Liver (tissue), 9 donors: Measurements from ENCODE around the gene MALRD1. TPM values are rescaled to one million over a fixed set of nuclear protein-coding genes. Genes with fewer than 3 reads are reported as not detected.

ENCODE experiments used
- DNase-seq: peaks from one replicate; pipeline ENCODE4 v3.0.0-alpha.2; 2017; ENCODE audit warnings: low spot score
- H3K27ac ChIP-seq, 2 donors: one replicate each; pipeline ENCODE4 v1.7.0; 2013; ENCODE audit warnings: inconsistent platforms in 2 of 2, low read length in 2 of 2, control low read depth in 1 of 2, low read depth in 1 of 2, mild to moderate bottlenecking in 1 of 2
- H3K27me3 ChIP-seq, 4 donors: one replicate each; pipeline versions ENCODE4 v1.6.1 to v1.7.0; 2013; ENCODE audit warnings: low read length in 3 of 4, inconsistent platforms in 1 of 4, mild to moderate bottlenecking in 1 of 4, moderate library complexity in 1 of 4; ENCODE audit not compliant: control insufficient read depth in 4 of 4, insufficient read depth in 4 of 4
- H3K36me3 ChIP-seq, 4 donors: one replicate each; pipeline versions ENCODE4 v1.6.1 to v1.7.0; 2013; ENCODE audit warnings: low read length in 3 of 4, mild to moderate bottlenecking in 3 of 4, low read depth in 1 of 4, moderate library complexity in 1 of 4; ENCODE audit not compliant: control insufficient read depth in 4 of 4, insufficient read depth in 3 of 4
- H3K4me1 ChIP-seq, 4 donors: one replicate each; pipeline versions ENCODE4 v1.6.1 to v1.7.0; 2013; ENCODE audit warnings: low read length in 3 of 4, mild to moderate bottlenecking in 3 of 4, moderate library complexity in 1 of 4; ENCODE audit not compliant: control insufficient read depth in 4 of 4, insufficient read depth in 4 of 4
- H3K4me3 ChIP-seq, 3 donors: one replicate each; pipeline versions ENCODE4 v1.6.1 to v1.7.0; 2013; ENCODE audit warnings: low read length in 3 of 3, control low read depth in 1 of 3, low read depth in 1 of 3, mild to moderate bottlenecking in 1 of 3
- H3K9ac ChIP-seq, 2 donors: one replicate each; pipeline ENCODE4 v1.7.0; 2013; ENCODE audit warnings: low read length in 2 of 2, mild to moderate bottlenecking in 2 of 2, moderate library complexity in 2 of 2, control low read depth in 1 of 2, low read depth in 1 of 2
- H3K9me3 ChIP-seq, 4 donors: one replicate each; pipeline versions ENCODE4 v1.6.1 to v1.7.0; 2013; ENCODE audit warnings: low read length in 3 of 4; ENCODE audit not compliant: control insufficient read depth in 4 of 4
- ATF3 ChIP-seq: IDR thresholded peaks from 2 replicates; pipeline ENCODE4 v1.6.1; 2016; ENCODE audit warnings: antibody characterized with exemption
- CTCF ChIP-seq: fragments of 150-350 bp; IDR thresholded peaks from 2 replicates; pipeline ENCODE4 v1.5.1; 2017; ENCODE audit warnings: improper control_type of control experiment, low read depth, low read length; ENCODE audit not compliant: missing input control
- EGR1 ChIP-seq, 2 donors: IDR thresholded peaks; 2 replicates each; pipeline ENCODE4 v1.6.1; 2016 to 2018; ENCODE audit warnings: antibody characterized with exemption in 2 of 2, low read depth in 2 of 2
- FOXA1 ChIP-seq: IDR thresholded peaks from 2 replicates; pipeline ENCODE4 v1.6.1; 2016; ENCODE audit warnings: antibody characterized with exemption
- FOXA2 ChIP-seq: IDR thresholded peaks from 2 replicates; pipeline ENCODE4 v1.6.1; 2016; ENCODE audit warnings: antibody characterized with exemption
- GABPA ChIP-seq, 2 donors: IDR thresholded peaks in 1 of 2; conservative IDR thresholded peaks in 1 of 2; 2 replicates each; pipeline ENCODE4 v1.6.1; 2016; ENCODE audit warnings: antibody characterized with exemption in 2 of 2, mild to moderate bottlenecking in 1 of 2, moderate library complexity in 1 of 2
- HNF4A ChIP-seq, 2 donors: conservative IDR thresholded peaks; 2 replicates each; pipeline ENCODE4 v1.6.1; 2016; ENCODE audit warnings: antibody characterized with exemption in 2 of 2, mild to moderate bottlenecking in 2 of 2
- HNF4G ChIP-seq: IDR thresholded peaks from 2 replicates; pipeline ENCODE4 v1.6.1; 2016; ENCODE audit warnings: antibody characterized with exemption
- JUND ChIP-seq, 2 donors: IDR thresholded peaks; 2 replicates each; pipeline ENCODE4 v1.6.1; 2016; ENCODE audit warnings: antibody characterized with exemption in 2 of 2
- MAX ChIP-seq: IDR thresholded peaks from 2 replicates; pipeline ENCODE4 v1.6.1; 2016; ENCODE audit warnings: antibody characterized with exemption
- NR2F2 ChIP-seq: IDR thresholded peaks from 2 replicates; pipeline ENCODE4 v1.6.1; 2016; ENCODE audit warnings: antibody characterized with exemption
- RAD21 ChIP-seq, 2 donors: IDR thresholded peaks; 2 replicates each; pipeline ENCODE4 v1.6.1; 2016; ENCODE audit warnings: antibody characterized with exemption in 2 of 2, mild to moderate bottlenecking in 2 of 2
- REST ChIP-seq: IDR thresholded peaks from 2 replicates; pipeline ENCODE4 v1.6.1; 2016; ENCODE audit warnings: antibody characterized with exemption, mild to moderate bottlenecking
- RXRA ChIP-seq, 2 donors: IDR thresholded peaks; 2 replicates each; pipeline ENCODE4 v1.6.1; 2017 to 2018; ENCODE audit warnings: antibody characterized with exemption in 2 of 2, mild to moderate bottlenecking in 1 of 2
- SP1 ChIP-seq: IDR thresholded peaks from 2 replicates; pipeline ENCODE4 v1.6.1; 2018; ENCODE audit warnings: antibody characterized with exemption, mild to moderate bottlenecking
- TAF1 ChIP-seq: conservative IDR thresholded peaks from 2 replicates; pipeline ENCODE4 v1.6.1; 2016; ENCODE audit warnings: antibody characterized with exemption, mild to moderate bottlenecking
- YY1 ChIP-seq: IDR thresholded peaks from 2 replicates; pipeline ENCODE4 v1.6.1; 2016; ENCODE audit warnings: antibody characterized with exemption, mild to moderate bottlenecking
- ZBTB33 ChIP-seq: IDR thresholded peaks from 2 replicates; pipeline ENCODE4 v1.6.1; 2016; ENCODE audit warnings: antibody characterized with exemption
- WGBS: extraction: QIAGEN DNeasy Blood & Tissue Kit; methylation state at CpG from one replicate; pipeline ENCODE4 v1.1.7; 2013; 5-methylcytosine and 5-hydroxymethylcytosine counted together
- polyA plus RNA-seq, 2 donors: library from polyadenylated mRNA; stranded (reverse) in 1 of 2; unstranded in 1 of 2; fragments of 200-250 nt in 1 of 2; fragments of >200 nt in 1 of 2; fragmentation: Nextera tagmentation in 1 of 2; extraction: Ambion mirVana in 1 of 2; gene quantifications; one replicate each; pipeline versions ENCODE4 v1.2.1 to v1.2.3, GENCODE V29; 2013 to 2015
- total RNA-seq, 2 donors: library from RNA; depleted of rRNA; stranded (reverse); fragments of >200 nt; gene quantifications; one replicate each; pipeline ENCODE4 v1.2.3, GENCODE V29; 2014
- donor health status: healthy.
- donor health status: healthy.
- donor health status: healthy.
- donor health status: healthy.
- donor health status: healthy.

MALRD1 gene
- total and polyA plus RNA-seq, 4 donors = 0.37 to 0.59 TPM; not detected in 2

- TF ChIP-seq TAF1 (no peak), NR2F2 (no peak), GABPA (IDR thresholded peaks at IDR 0.05 in 1 of 2, conservative IDR thresholded peaks at IDR 0.05 in 1 of 2) (no peak), REST (no peak), MAX (no peak), FOXA1 (no peak), CTCF (no peak), HNF4A (conservative IDR thresholded peaks at IDR 0.05) (no peak), JUND (IDR thresholded peaks at IDR 0.05) (no peak), SP1 (no peak), HNF4G (no peak), EGR1 (IDR thresholded peaks at IDR 0.05; ENCODE audit: low read depth in 2 of 2) (no peak), RXRA (IDR thresholded peaks at IDR 0.05) (no peak), RAD21 (IDR thresholded peaks at IDR 0.05) (no peak), ZBTB33 (no peak), ATF3 (no peak), YY1 (no peak), FOXA2 (no peak)
- no peaks in the 10 kb centered on the region for H3K9me3 ChIP-seq
- H3K4me3 ChIP-seq = no peak overlapping the region
- 87% methylated on average over 5 of the region's 5 CpGs for WGBS
- no peak overlapping the region for H3K9ac ChIP-seq
- DNase-seq = no peak
- H3K4me1 ChIP-seq = no peaks in the 10 kb centered on the region
- H3K27me3 ChIP-seq = no peaks in the 10 kb centered on the region
- no peaks in the 10 kb centered on the region for H3K36me3 ChIP-seq
- no peak overlapping the region for H3K27ac ChIP-seq
Measured at GRCh38 chr10:19592276-19592675, 543.7 kb downstream of the MALRD1 start.
